NT2/D1 (cell line): ENCODE data around the gene ZDHHC22.

Experiments used
- YY1 ChIP-seq: IDR thresholded peaks from 2 replicates; pipeline ENCODE4 v1.6.1; 2011; ENCODE audit not compliant: insufficient read length, insufficient read depth
- ZNF274 ChIP-seq: IDR thresholded peaks from 2 replicates; pipeline ENCODE4 v1.6.1; 2011; ENCODE audit warnings: mild to moderate bottlenecking, low read depth, low read length

DNA sequence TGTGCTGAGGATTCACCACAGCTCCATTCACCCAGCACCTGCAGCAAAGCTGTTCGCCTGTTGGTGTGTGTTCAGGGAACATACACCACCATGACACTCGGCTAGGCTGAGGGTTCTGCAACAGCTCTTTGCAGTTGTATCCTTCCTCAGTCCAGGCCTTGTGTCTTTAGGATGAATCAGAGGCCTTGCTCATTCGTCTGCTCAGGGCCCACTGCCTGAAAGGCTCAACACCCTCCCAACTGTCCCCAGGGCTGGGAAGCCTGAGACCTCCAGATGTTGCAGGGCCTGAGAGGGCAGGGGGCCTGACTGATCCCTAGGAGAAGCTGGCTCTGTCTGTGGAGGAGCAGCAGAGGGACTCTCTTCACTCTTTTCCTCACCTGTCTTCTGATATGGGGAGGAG lies 11.2 kb downstream of the ZDHHC22 start:
- TF ChIP-seq ZNF274 (no peak), YY1 (no peak)
